BJ (cell line): ENCODE results near the gene PNKP. TPM values are rescaled to one million over a fixed set of nuclear protein-coding genes. Genes with fewer than 3 reads are reported as not detected.

Experiments used
- CTCF ChIA-PET: fragments of 350-600 bp; formaldehyde crosslinking; extraction: SDS; loops from one replicate; lab custom pipeline; 2021; ENCODE audit warnings: antibody characterized with exemption, inconsistent platforms; lab: Yijun Ruan, JAX
- POLR2A ChIA-PET: fragments of 300-600 bp; sonication (Branson Sonifier 250); formaldehyde crosslinking; extraction: SDS; loops from one replicate; lab custom pipeline; 2021; ENCODE audit warnings: antibody characterized with exemption; lab: Charles Lee
- DNase-seq: peaks from one replicate; pipeline ENCODE4 v3.0.0-alpha.2; 2011; ENCODE audit warnings: low read depth
- H3K27me3 ChIP-seq: 2 replicates; pipeline ENCODE4 v1.6.0; 2011; ENCODE audit warnings: low read length; ENCODE audit not compliant: control insufficient read depth, insufficient read depth
- H3K36me3 ChIP-seq: 2 replicates; pipeline ENCODE4 v1.5.1; 2011; ENCODE audit warnings: low read length; ENCODE audit not compliant: control insufficient read depth, insufficient read depth
- H3K4me3 ChIP-seq: 2 replicates; pipeline ENCODE4 v1.5.1; 2011; ENCODE audit warnings: low read depth, mild to moderate bottlenecking, control low read depth, low read length
- polyA plus RNA-seq: library from polyadenylated mRNA; depleted of rRNA; stranded (reverse); fragments of >200 nt; gene quantifications from 2 replicates; pipeline ENCODE4 v1.2.3, GENCODE V29; 2011
- TF ChIP-seq, protein P1 (sequence below): IDR thresholded peaks from 2 replicates; pipeline ENCODE4 v1.5.1; 2011; ENCODE audit warnings: low read depth, mild to moderate bottlenecking, control low read depth, inconsistent platforms, low read length, moderate library complexity; ENCODE audit not compliant: insufficient read depth

PNKP gene
- polyA plus RNA-seq, 1 experiment, result 28.9 TPM

DNA sequence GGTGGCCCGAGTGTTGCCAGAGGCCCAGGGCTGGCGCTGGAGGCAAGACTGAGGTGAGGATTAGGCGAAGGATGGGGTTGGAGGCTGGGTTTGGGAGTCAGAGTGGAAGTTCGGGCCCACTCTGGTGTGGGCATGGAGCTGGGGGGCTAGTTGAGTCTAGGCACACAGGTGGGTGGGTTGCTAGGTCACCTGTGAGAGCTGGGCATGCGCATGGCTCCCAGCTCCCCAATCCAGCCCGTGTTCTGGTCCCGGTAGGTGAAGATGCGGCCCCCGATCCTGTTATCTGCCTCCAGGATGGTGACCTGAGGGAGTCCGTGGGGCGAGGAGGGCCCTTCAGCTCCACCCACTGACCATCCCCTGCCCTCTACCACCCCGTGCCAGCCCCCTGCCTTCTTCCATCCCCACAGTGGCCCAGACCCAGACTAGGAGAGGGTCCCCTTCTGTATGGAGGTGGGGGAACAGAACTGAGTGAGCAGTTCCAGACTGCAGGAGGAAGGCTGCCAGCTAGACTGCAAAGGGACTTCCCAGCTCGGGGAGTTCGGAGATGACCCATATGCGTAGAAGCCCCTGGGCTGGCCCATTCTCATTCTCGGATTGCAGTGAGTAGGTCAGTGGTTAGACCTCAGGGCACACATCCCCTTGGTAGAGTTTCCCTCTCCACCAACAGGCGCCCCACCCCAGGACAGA is 27.6 kb upstream of the PNKP start:
- TF ChIP-seq, protein P1, sequence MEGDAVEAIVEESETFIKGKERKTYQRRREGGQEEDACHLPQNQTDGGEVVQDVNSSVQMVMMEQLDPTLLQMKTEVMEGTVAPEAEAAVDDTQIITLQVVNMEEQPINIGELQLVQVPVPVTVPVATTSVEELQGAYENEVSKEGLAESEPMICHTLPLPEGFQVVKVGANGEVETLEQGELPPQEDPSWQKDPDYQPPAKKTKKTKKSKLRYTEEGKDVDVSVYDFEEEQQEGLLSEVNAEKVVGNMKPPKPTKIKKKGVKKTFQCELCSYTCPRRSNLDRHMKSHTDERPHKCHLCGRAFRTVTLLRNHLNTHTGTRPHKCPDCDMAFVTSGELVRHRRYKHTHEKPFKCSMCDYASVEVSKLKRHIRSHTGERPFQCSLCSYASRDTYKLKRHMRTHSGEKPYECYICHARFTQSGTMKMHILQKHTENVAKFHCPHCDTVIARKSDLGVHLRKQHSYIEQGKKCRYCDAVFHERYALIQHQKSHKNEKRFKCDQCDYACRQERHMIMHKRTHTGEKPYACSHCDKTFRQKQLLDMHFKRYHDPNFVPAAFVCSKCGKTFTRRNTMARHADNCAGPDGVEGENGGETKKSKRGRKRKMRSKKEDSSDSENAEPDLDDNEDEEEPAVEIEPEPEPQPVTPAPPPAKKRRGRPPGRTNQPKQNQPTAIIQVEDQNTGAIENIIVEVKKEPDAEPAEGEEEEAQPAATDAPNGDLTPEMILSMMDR, result no peak
- no peaks in the 10 kb centered on the region for H3K36me3 ChIP-seq
- no peak overlapping the region for H3K4me3 ChIP-seq
- H3K27me3 ChIP-seq, result no peaks in the 10 kb centered on the region; the same call in 1 of the 2 replicates
- CTCF ChIA-PET, result no interaction called here
- POLR2A ChIA-PET, result no interaction called here
- no peak for DNase-seq

DNA sequence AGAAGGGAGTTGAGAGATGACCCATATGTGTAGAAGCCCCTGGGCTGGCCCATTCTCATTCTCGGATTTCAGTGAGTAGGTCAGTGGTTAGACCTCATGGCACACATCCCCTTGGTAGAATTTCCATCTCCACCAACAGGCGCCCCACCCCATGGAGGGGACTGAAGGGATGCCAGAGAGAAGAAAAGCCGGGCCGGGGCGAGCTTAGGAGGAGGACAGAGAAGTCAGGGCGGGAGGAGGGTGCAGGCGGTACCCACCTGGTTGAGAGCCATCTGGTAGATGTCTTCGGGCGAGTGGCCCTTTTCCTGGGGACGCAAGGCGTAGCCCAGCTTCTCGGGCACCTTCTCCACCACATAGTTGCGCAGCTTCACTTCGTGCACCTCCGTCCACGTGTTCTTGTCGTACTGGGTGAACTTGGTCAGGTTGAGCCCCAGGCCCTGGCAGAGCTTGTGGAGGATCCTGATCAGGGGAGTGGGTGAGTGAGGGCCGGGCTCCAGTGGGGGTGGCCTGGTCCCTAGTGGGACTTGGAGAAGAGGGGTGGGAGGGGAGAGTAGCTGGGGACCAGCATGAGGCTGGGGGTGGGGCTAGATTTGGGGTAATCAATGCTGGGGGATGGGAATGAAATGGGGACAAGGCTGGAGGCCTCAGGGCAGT is 26.8 kb upstream of the PNKP start:
- CTCF ChIA-PET, result no interaction called here
- no peak for DNase-seq
- POLR2A ChIA-PET, result no interaction called here
- Histone ChIP-seq H3K36me3 (no peaks in the 10 kb centered on the region), H3K4me3 (no peak overlapping the region), H3K27me3 (no peaks in the 10 kb centered on the region; the same call in 1 of the 2 replicates)
- TF ChIP-seq, protein P1, result no peak

DNA sequence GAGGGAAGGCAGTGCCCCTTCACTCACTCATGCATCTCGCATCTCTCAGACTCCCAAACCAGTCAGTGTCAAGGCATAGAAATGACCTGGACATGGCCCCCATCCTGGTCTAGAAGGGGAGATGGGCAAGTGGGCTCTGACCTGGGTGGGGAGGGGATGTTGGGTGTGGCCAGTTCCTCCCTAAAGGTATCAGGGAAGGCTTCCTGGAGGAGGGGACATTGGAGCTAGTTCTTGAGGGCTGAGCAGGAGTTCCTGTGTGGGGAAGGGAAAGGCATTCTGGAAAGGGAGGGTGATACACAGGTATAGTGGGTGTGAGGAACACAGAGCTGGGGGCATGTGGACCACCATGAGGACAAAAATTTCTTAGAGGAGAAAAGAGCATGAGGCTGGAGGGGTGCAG is 25.3 kb upstream of the PNKP start:
- Histone ChIP-seq H3K36me3 (no peaks in the 10 kb centered on the region), H3K27me3 (no peaks in the 10 kb centered on the region; the same call in 1 of the 2 replicates), H3K4me3 (no peak overlapping the region)
- TF ChIP-seq, protein P1, result no peak
- POLR2A ChIA-PET, result no interaction called here
- no peak for DNase-seq
- CTCF ChIA-PET, result no interaction called here

DNA sequence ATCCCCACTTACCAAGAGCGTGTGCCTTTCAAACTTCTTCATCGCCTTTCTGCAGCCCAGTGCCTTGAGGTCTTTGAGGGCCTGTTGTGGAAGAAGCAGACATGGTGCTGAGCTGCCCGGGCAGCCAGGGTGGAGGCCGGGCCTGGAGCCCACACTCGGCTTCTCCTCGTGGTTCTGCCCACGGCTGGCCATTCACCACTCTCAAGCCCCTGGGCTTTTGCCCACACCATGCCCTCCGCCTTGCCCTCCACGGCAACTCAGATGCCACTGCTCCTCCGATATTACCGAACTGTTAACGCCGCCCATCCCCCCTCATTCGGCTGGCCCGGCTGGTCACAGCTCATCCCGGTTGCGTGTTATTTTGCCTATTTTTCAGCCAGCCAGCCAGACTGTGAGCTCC is 24.0 kb upstream of the PNKP start:
- POLR2A ChIA-PET, result no interaction called here
- CTCF ChIA-PET, result interaction anchor here (0.6 to 2.5 kb wide), 3 partner anchors 10 to 75 kb away, joined by 3 to 7 read pairs (median 4); no protein-coding TSS in a partner anchor
- DNase-seq, result no peak
- H3K4me3 ChIP-seq, result no peak overlapping the region
- no peaks in the 10 kb centered on the region for H3K36me3 ChIP-seq
- H3K27me3 ChIP-seq, result no peaks in the 10 kb centered on the region; the same call in 1 of the 2 replicates
- TF ChIP-seq, protein P1, result no peak
